GM12878 (cell line): ENCODE results near the gene ARHGAP30. TPM values are rescaled to one million over a fixed set of nuclear protein-coding genes. Genes with fewer than 3 reads are reported as not detected.
A peak's percentile ranks its signal among the peaks of the same experiment; 100 is the strongest.

Source experiments
- ATAC-seq: fragments of 200-7000 bp; cut with Tn5 transposase; 3 replicates; pipeline ENCODE4 v1.9.1; 2020; ENCODE audit warnings: mild to moderate bottlenecking, moderate library complexity
- BruUV-seq: library from RNA; stranded (reverse); fragments of 400-500 nt; replicated peaks from 2 replicates; lab custom pipeline; 2021; lab: Mats Ljungman, UMichigan
- CTCF ChIA-PET: fragments of 300-600 bp; sonication (Branson Sonifier 250); formaldehyde crosslinking; extraction: SDS; loops from one replicate; lab custom pipeline; 2021; ENCODE audit warnings: inconsistent platforms; lab: Yijun Ruan, JAX
- POLR2A ChIA-PET: fragments of 350-600 bp; formaldehyde crosslinking; extraction: SDS; loops from one replicate; lab custom pipeline; 2021; ENCODE audit warnings: inconsistent platforms; lab: Charles Lee
- RAD21 ChIA-PET: fragments of 300-600 bp; sonication (Branson Sonifier 250); formaldehyde crosslinking; loops from one replicate; lab custom pipeline; 2023; ENCODE audit warnings: antibody characterized with exemption; ENCODE audit not compliant: unreplicated experiment; lab: Charles Lee
- SMC1A ChIA-PET: fragments of 300-600 bp; sonication (Branson Sonifier 250); formaldehyde crosslinking; loops from one replicate; lab custom pipeline; 2023; ENCODE audit not compliant: unreplicated experiment, uncharacterized antibody; lab: Charles Lee
- DNase-seq: peaks from one replicate; pipeline ENCODE4 v3.0.0-alpha.2; 2011; ENCODE audit warnings: low read depth, low spot score
- FAIRE-seq: peaks from 3 replicates; lab custom pipeline; 2011; peaks lifted over from hg19 to GRCh38; lab: Jason Lieb, UNC
- H2AFZ ChIP-seq: 2 replicates; pipeline ENCODE4 v1.6.0; 2011; ENCODE audit warnings: low read depth, low read length, control low read depth; ENCODE audit not compliant: control insufficient read depth
- H3K27ac ChIP-seq: 2 replicates; pipeline ENCODE4 v1.5.1; 2011; ENCODE audit warnings: control low read depth; ENCODE audit not compliant: control insufficient read depth, insufficient read depth
- H3K27me3 ChIP-seq, 2 experiments: replicated peaks in 1 of 2; 2 replicates each; pipeline versions ENCODE4 v1.6.0 to v1.6.1; 2011; ENCODE audit warnings: low read length in 1 of 2; ENCODE audit not compliant: control insufficient read depth in 2 of 2, insufficient read depth in 2 of 2
- H3K36me3 ChIP-seq, 2 experiments: 2 replicates each; pipeline ENCODE4 v1.5.1; 2011; ENCODE audit warnings: low read length in 1 of 2; ENCODE audit not compliant: control insufficient read depth in 2 of 2, insufficient read depth in 2 of 2
- H3K4me1 ChIP-seq: 2 replicates; pipeline ENCODE4 v1.6.1; 2011; ENCODE audit warnings: mild to moderate bottlenecking, low read length, moderate library complexity, mixed read lengths; ENCODE audit not compliant: control insufficient read depth, insufficient read depth
- H3K4me2 ChIP-seq: 2 replicates; pipeline ENCODE4 v1.6.0; 2011; ENCODE audit warnings: control low read depth; ENCODE audit not compliant: control insufficient read depth, insufficient read depth
- H3K4me3 ChIP-seq: fragments of 200-600 bp; sonication (generic); 2 replicates; pipeline ENCODE4 v1.5.1; 2016
- H3K79me2 ChIP-seq: 2 replicates; pipeline ENCODE4 v1.6.0; 2011; ENCODE audit warnings: low read length; ENCODE audit not compliant: control insufficient read depth, insufficient read depth
- H3K9ac ChIP-seq: 2 replicates; pipeline ENCODE4 v1.8.0; 2011; ENCODE audit warnings: low read length, control low read depth, mixed read lengths; ENCODE audit not compliant: control insufficient read depth, insufficient read depth
- H3K9me3 ChIP-seq: replicated peaks from 3 replicates; pipeline ENCODE4 v1.5.1; 2011; ENCODE audit warnings: mild to moderate bottlenecking, low read length; ENCODE audit not compliant: control insufficient read depth, insufficient read depth
- H4K20me1 ChIP-seq: 2 replicates; pipeline ENCODE4 v1.6.0; 2011; ENCODE audit not compliant: control insufficient read depth, insufficient read depth
- BACH1 ChIP-seq: fragments of 450-650 bp; IDR thresholded peaks from 2 replicates; pipeline ENCODE4 v1.6.1; 2017; ENCODE audit warnings: mild to moderate bottlenecking, borderline replicate concordance
- CHD2 ChIP-seq: IDR thresholded peaks from 2 replicates; pipeline ENCODE4 v1.6.1; 2011; ENCODE audit warnings: low read depth, low read length, improper control_type of control experiment, borderline replicate concordance
- IKZF2 ChIP-seq, 2 experiments: fragments of 450-650 bp; IDR thresholded peaks; 2 replicates each; pipeline ENCODE4 v1.6.1; 2017; ENCODE audit warnings: mild to moderate bottlenecking in 2 of 2, moderate library complexity in 2 of 2
- IRF4 ChIP-seq: IDR thresholded peaks from 2 replicates; pipeline ENCODE4 v1.6.1; 2011; ENCODE audit warnings: low read depth, low read length
- IRF5 ChIP-seq: fragments of 450-650 bp; IDR thresholded peaks from 2 replicates; pipeline ENCODE4 v1.6.1; 2017; ENCODE audit warnings: borderline replicate concordance
- NRF1 ChIP-seq: conservative IDR thresholded peaks from 2 replicates; pipeline ENCODE4 v1.6.1; 2011; ENCODE audit warnings: mild to moderate bottlenecking, low read depth, low read length, improper control_type of control experiment
- USF2 ChIP-seq: IDR thresholded peaks from 2 replicates; pipeline ENCODE4 v1.6.1; 2011; ENCODE audit warnings: low read depth, low read length, improper control_type of control experiment, borderline replicate concordance
- ZBTB40 ChIP-seq: fragments of 450-650 bp; IDR thresholded peaks from 2 replicates; pipeline ENCODE4 v1.6.1; 2016; ENCODE audit warnings: mild to moderate bottlenecking, moderate library complexity, borderline replicate concordance
- WGBS: methylation state at CpG from one replicate; pipeline ENCODE4 v1.1.6; 2016; ENCODE audit warnings: low lambda C conversion rate; ENCODE audit not compliant: insufficient replicate concordance, insufficient coverage; ENCODE audit errors: missing lambda C conversion rate; 5-methylcytosine and 5-hydroxymethylcytosine counted together
- in situ Hi-C: fragments of 300-500 bp; cut with MboI; formaldehyde crosslinking; loops from 9 replicates; pipeline ENCODE4 v1.14.3; 2018; ENCODE audit warnings: mixed read lengths
- intact Hi-C: fragments of 100-400 bp; cut with micrococcal nuclease; formaldehyde crosslinking; loops from one replicate; pipeline ENCODE4 v1.14.2; 2022; ENCODE audit not compliant: unreplicated experiment
- polyA plus RNA-seq, 11 experiments: library from polyadenylated mRNA; depleted of rRNA in 4 of 11; unstranded in 6 of 11; stranded (reverse) in 5 of 11; fragments of >200 nt; fragmentation: Nextera tagmentation in 4 of 11; fragmentation: Illumina TruSeq in 1 of 11; extraction: Ambion mirVana in 4 of 11; extraction: Trizol in 1 of 11; gene quantifications; 1 replicate in 1 of 11; 2 replicates in 10 of 11; pipeline versions ENCODE4 v1.2.1 to v1.2.3, GENCODE V29; 2011 to 2016; ENCODE audit warnings: inconsistent platforms in 2 of 11, missing spikeins in 2 of 11, low read depth in 1 of 11
- total RNA-seq, 4 experiments: library from RNA; depleted of rRNA in 3 of 4; stranded (reverse); fragments of >200 nt in 3 of 4; fragmentation: Illumina TruSeq in 1 of 4; extraction: Trizol in 1 of 4; gene quantifications; 2 replicates each; pipeline versions ENCODE4 v1.2.1 to v1.2.3, GENCODE V29; 2013 to 2021
- TF ChIP-seq, protein P1 (sequence below), 3 experiments: IDR thresholded peaks in 2 of 3; conservative IDR thresholded peaks in 1 of 3; 2 replicates each; pipeline ENCODE4 v1.5.1; 2011; ENCODE audit warnings: low read depth in 3 of 3, low read length in 3 of 3, mild to moderate bottlenecking in 3 of 3, control low read depth in 2 of 3, moderate library complexity in 2 of 3, inconsistent platforms in 1 of 3, mixed read lengths in 1 of 3; ENCODE audit not compliant: control insufficient read depth in 2 of 3, insufficient read depth in 1 of 3; ENCODE audit errors: extremely low read depth in 1 of 3

ARHGAP30 gene
- total and polyA plus RNA-seq, 10 of the 15 experiments (the other 5 are each of a cell fraction or from before 2014, with no cell fraction given) = 12.9 to 143 (median 76.3) TPM

DNA sequence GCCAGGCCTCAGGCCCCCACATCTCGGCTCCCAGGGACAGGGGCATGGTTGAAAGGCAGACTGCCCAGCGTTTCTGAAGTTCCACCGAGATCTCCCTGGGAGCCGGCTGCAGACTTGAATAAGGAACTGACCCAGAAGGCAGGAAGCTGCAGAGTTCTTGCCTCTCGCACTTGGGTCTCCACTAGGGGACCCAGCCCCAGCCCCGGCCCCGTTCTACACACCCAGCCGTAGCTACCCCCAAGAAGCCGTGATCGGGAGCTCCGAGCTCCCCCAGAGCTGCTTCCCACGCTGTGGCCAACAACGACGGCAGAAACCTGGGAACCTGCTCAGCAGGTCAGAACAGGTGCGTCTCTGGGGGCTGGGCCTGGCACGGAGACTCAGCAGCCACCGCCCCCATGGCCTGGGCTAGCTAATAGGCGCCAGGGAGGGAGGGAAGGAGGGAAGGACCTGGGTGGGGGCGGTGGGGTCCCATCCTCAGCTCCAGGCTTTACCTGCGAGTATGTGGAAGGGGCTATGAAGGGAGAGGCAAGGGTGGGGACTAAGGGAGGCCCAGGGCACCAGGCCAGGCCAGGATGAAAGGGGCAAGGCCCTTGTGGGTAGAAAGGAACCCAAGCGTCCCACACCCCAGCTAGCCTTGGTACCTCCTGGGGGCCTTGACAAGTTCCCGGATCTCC, 19.7 kb upstream of the ARHGAP30 start, which contains the start of gene NECTIN4:
TSS of gene NECTIN4 (minus strand) at position 308 of the 674 bp plus-strand sequence. CDS start at position 46, 262 bp downstream.
- TF ChIP-seq BACH1 = no peak
- no peak for TF ChIP-seq IKZF2 (IDR thresholded peaks at IDR 0.05)
- TF ChIP-seq NRF1 = no peak
- TF ChIP-seq, protein P1, sequence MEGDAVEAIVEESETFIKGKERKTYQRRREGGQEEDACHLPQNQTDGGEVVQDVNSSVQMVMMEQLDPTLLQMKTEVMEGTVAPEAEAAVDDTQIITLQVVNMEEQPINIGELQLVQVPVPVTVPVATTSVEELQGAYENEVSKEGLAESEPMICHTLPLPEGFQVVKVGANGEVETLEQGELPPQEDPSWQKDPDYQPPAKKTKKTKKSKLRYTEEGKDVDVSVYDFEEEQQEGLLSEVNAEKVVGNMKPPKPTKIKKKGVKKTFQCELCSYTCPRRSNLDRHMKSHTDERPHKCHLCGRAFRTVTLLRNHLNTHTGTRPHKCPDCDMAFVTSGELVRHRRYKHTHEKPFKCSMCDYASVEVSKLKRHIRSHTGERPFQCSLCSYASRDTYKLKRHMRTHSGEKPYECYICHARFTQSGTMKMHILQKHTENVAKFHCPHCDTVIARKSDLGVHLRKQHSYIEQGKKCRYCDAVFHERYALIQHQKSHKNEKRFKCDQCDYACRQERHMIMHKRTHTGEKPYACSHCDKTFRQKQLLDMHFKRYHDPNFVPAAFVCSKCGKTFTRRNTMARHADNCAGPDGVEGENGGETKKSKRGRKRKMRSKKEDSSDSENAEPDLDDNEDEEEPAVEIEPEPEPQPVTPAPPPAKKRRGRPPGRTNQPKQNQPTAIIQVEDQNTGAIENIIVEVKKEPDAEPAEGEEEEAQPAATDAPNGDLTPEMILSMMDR (IDR thresholded peaks at IDR 0.05 in 2 of 3, conservative IDR thresholded peaks at IDR 0.05 in 1 of 3; ENCODE audit: control insufficient read depth in 2 of 3, extremely low read depth in 1 of 3, insufficient read depth in 1 of 3, low read depth in 3 of 3, low read length in 3 of 3) = no peak
- no peak for TF ChIP-seq CHD2
- no peak for TF ChIP-seq IRF4
- TF ChIP-seq ZBTB40 = no peak
- TF ChIP-seq USF2 = no peak
- TF ChIP-seq IRF5 = no peak
- TF ChIP-seq, all 136 proteins: peak for 0
- Histone ChIP-seq H3K36me3 (no peaks in the 10 kb centered on the region), H3K79me2 (no peaks in the 10 kb centered on the region), H4K20me1 (no peaks in the 10 kb centered on the region), H3K9me3 (no peaks in the 10 kb centered on the region), H3K9ac (no peak within 1 kb of the TSS), H2AFZ (no peak within 1 kb of the TSS), H3K4me1 (peaks cover 9% of the 10 kb centered on the region), H3K4me2 (no peak within 1 kb of the TSS), H3K27ac (no peak within 1 kb of the TSS), H3K27me3 (no peaks in the 10 kb centered on the region), H3K4me3 (no peak within 1 kb of the TSS)
- SMC1A ChIA-PET = no interaction called here
- FAIRE-seq = no peak
- DNase-seq = no peak
- ATAC-seq = 0 out of 3 replicates have a peak, but pooled peaks have one; percentile 19
- WGBS = 63% methylated on average over 19 of the region's 22 CpGs
- no TSS peak for BruUV-seq
- in situ Hi-C loops = no loop called here
- CTCF ChIA-PET = interaction anchor here (0.7 to 1.4 kb wide), 3 partner anchors 18 to 981 kb away, joined by 3 to 4 read pairs (median 3); partner anchors contain the start of gene ARHGAP30
- RAD21 ChIA-PET = no interaction called here
- POLR2A ChIA-PET = interaction anchor here (0.6 to 0.7 kb wide), 2 partner anchors 18 to 20 kb away, joined by 3 read pairs; partner anchors contain the start of gene ARHGAP30
- intact Hi-C loops = no loop called here
